Measurements from ENCODE around the gene SMIM32.

Gene SMIM32

DNA sequence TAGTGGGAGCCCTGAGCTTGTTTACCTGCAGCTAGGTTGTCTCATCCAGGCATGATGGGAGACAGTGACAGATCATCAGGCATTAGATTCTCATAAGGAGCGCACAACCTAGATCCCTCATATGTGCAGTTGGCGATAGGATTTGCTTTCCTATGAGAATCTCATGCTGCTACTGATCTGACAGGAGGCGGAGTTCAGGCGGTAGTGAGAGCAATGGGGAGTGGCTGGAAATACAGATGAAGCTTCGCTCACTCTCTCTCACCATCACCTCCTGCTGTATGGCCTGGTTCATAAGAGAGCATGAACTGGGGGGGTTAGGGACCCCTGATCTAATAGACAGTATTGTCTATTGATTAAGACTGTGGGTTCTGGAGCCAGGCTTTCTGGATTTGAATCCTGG is 35.4 kb downstream of the SMIM32 start:
- no peak for TF ChIP-seq CTCF (IDR thresholded peaks at IDR 0.05; ENCODE audit: control insufficient read depth, extremely low read depth, insufficient read depth)
- no peak for DNase-seq (ENCODE audit: low read depth)

DNA sequence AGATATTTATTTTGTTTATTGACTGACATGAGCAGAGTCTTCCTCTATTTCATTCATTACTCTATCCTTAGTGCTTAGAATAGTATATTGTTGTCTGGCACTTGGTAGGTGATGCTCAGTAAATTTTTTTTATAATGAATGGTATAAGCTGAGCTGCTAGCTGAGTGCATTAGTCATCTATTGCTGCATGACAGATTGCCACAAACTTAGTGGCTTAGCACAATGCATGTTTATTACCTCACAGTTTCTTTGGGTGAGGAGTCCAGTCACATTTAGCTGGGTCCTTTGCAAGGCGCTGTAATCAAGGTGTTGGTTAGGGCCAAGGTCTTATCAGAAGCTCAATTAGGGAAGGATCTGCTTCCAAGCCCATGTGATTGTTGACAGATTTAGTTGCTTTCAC is 37.2 kb downstream of the SMIM32 start:
- H3K4me3 ChIP-seq (ENCODE audit: low read depth, low read length): no peak overlapping the region
- DNase-seq (ENCODE audit: low read depth): no peak
- TF ChIP-seq CTCF (IDR thresholded peaks at IDR 0.05; ENCODE audit: control insufficient read depth, extremely low read depth, insufficient read depth): no peak

More for the DNA sequence above, 35.4 kb downstream of the SMIM32 start:
- no peak overlapping the region for H3K4me3 ChIP-seq (ENCODE audit: low read depth, low read length)

DNA sequence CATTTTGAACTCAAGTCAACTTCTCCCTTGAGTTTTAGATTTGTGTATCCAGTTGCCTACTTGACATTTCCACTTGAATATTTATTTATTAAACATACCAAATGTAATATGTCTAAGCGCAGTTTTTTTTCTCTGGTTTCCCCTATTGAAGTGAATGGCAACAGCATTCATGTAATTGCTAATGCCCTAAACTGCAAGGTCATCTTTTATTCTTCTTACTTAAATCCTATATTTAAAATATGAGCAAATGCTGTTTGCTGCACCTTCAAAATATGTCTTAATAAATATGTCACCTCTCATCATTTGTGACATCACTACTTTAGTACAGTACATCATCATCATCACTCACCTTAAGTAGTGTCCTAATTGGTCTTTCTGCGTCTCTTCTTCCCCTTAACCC is 37.9 kb downstream of the SMIM32 start:
- no peak for TF ChIP-seq CTCF (IDR thresholded peaks at IDR 0.05; ENCODE audit: control insufficient read depth, extremely low read depth, insufficient read depth)

DNA sequence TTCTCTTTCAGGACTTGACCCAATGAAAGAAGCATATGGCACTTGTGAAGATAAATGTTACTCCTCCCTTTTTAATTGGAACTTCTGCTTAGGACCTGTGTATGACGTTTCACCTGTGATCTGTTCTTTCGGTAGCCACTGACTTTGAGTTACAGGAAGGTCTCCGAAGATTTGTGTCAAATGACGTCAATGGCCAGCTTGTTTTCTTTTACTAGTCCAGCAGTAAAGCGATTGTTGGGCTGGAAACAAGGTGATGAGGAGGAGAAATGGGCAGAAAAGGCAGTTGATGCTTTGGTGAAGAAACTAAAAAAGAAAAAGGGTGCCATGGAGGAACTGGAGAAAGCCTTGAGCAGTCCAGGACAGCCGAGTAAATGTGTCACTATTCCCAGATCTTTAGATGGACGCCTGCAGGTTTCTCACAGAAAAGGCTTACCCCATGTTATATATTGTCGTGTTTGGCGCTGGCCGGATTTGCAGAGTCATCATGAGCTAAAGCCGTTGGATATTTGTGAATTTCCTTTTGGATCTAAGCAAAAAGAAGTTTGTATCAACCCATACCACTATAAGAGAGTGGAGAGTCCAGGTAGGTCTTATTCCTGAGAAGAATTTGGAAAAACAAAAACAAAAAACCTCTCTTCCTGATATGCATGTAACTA is 39.3 kb downstream of the SMIM32 start:
- no peak overlapping the region for H3K4me3 ChIP-seq (ENCODE audit: low read depth, low read length)
- no peak for TF ChIP-seq CTCF (IDR thresholded peaks at IDR 0.05; ENCODE audit: control insufficient read depth, extremely low read depth, insufficient read depth)
- no peak for DNase-seq (ENCODE audit: low read depth)

More for the DNA sequence above, 37.9 kb downstream of the SMIM32 start:
- DNase-seq (ENCODE audit: low read depth): no peak
- H3K4me3 ChIP-seq (ENCODE audit: low read depth, low read length): no peak overlapping the region

- DNase-seq (ENCODE audit: low read depth): no peak
- no peak for TF ChIP-seq CTCF (IDR thresholded peaks at IDR 0.05; ENCODE audit: control insufficient read depth, extremely low read depth, insufficient read depth)
- no peak overlapping the region for H3K4me3 ChIP-seq (ENCODE audit: low read depth, low read length)
Measured at GRCh38 chr5:136149891-136150290, 43.1 kb downstream of the SMIM32 start.

DNA sequence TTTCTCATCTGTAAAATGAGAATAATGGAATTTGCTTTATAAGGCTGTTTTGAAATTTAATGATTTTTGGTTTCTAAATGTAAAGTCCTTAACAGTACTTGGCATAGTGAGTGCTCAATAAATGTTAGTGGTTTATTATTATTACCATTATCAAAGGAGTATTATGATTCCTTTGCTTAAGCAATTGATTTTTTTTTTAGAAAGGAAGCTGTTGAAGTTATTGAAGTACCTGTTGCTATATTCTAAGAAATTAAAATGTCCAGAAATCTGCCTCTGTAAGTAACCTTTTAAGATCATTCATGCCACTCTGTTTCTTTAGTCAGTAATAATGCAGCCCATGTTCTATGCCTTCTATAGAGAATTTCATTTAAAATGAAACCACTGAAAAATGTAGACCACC is 45.3 kb downstream of the SMIM32 start:
- no peak for TF ChIP-seq CTCF (IDR thresholded peaks at IDR 0.05; ENCODE audit: control insufficient read depth, extremely low read depth, insufficient read depth)
- DNase-seq (ENCODE audit: low read depth): no peak
- no peak overlapping the region for H3K4me3 ChIP-seq (ENCODE audit: low read depth, low read length)

GRCh38 chr5:136146201-136146600 is 46.8 kb downstream of the SMIM32 start:
- TF ChIP-seq CTCF (IDR thresholded peaks at IDR 0.05; ENCODE audit: control insufficient read depth, extremely low read depth, insufficient read depth): no peak
- no peak overlapping the region for H3K4me3 ChIP-seq (ENCODE audit: low read depth, low read length)
- no peak for DNase-seq (ENCODE audit: low read depth)

All from LNCaP clone FGC (cell line).